ENCODE data around the gene CYP4A22.
"Not testable (repeated sequence)": the region's sequence is repeated elsewhere in the genome, so short reads cannot be mapped to it uniquely, and the experiment has no call there.

CYP4A22 gene

DNA sequence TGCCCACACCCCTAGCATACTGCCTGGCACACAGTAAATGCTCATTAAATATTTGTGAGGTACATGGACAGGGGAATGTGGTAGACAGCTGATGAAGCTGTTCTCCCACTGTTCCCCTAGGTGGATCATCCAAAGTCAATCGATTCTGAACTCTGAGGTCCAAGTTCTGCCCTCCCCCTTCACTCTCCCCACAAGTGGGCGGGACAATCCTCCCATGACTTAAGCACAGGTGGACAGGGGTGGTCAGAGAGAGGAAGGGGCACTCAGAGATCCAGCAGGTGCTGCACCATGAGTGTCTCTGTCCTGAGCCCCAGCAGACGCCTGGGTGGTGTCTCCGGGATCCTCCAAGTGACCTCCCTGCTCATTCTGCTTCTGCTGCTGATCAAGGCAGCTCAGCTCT lies at the start of gene CYP4A22:
Gene CYP4A22 (plus strand): TSS at position 244 of the 400 bp plus-strand sequence. CDS start 45 bp downstream, at position 289.
- no peak for DNase-seq

- peak; percentile 1 for DNase-seq
These were observed 47.9 kb upstream of the CYP4A22 start for GRCh38 chr1:47089356-47089755.

GRCh38 chr1:47091476-47091875 lies 45.8 kb upstream of the CYP4A22 start:
- DNase-seq, result not testable (repeated sequence)

DNA sequence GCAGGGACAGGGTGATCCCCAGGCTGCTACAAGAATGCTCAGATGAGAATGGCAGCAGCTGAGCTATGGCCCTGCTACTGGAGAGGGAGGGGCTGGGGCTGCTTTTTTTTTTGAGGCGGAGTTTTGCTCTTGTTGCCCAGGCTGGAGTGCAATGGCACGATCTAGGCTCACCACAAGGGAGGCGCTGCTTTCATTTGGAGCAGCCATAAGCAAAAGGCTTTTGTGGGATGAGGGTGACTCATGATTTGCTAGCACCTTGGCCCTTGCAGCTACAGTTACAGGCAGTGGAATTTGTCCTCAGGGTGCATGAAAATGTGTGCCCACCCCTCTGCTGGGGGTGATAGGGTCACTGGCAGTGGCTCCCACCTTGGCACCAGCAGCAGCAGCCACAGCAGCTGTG lies 32.4 kb upstream of the CYP4A22 start:
- no peak for DNase-seq

DNA sequence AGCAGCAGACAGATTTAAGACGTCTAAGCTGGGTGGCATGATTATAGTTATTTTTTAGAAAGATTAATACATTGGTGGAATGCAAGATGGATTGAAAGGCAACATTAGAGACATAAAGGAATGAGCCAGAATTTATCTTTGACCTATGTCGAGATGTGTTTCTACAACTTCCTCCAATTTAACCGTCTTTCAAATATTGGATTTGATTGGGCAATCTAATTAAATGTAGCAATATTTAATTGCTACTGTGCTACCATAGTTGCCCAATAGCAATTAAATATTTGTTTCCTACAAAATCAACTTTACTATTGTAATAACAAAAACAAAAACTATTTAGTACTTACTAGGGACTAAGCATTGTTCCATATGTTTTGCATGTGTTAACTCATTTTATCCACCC lies 30.4 kb upstream of the CYP4A22 start:
- no peak for DNase-seq

- DNase-seq, result not testable (repeated sequence)
These were observed 29.2 kb upstream of the CYP4A22 start for GRCh38 chr1:47107851-47108574.

- DNase-seq, result not testable (repeated sequence)
These were observed 27.8 kb upstream of the CYP4A22 start for GRCh38 chr1:47109482-47109881.

GRCh38 chr1:47113178-47113577 lies 24.1 kb upstream of the CYP4A22 start:
- DNase-seq, result no peak

DNA sequence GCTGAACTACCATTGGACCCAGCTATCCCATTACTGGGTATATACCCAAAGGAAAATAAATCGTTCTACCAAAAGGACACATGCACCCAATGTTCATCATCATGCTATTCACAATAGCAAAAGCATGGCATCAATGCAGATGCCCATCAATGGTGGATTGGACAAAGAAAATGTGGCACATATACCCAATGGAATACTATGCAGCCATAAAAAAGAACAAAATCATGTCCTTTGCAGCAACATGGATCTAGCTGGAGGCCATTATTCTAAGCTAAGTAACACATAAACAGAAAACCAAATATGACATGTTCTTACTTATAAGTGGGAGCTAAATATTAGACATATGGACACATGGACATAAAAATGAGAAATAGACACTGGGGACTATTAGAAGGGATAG lies 16.2 kb upstream of the CYP4A22 start:
- DNase-seq, result not testable (repeated sequence)

GRCh38 chr1:47124834-47125233 lies 12.4 kb upstream of the CYP4A22 start:
- not testable (repeated sequence) for DNase-seq

GRCh38 chr1:47126997-47127396 lies 10.2 kb upstream of the CYP4A22 start:
- not testable (repeated sequence) for DNase-seq

- no peak for DNase-seq
These were observed 9.0 kb upstream of the CYP4A22 start for GRCh38 chr1:47128221-47128620.

DNA sequence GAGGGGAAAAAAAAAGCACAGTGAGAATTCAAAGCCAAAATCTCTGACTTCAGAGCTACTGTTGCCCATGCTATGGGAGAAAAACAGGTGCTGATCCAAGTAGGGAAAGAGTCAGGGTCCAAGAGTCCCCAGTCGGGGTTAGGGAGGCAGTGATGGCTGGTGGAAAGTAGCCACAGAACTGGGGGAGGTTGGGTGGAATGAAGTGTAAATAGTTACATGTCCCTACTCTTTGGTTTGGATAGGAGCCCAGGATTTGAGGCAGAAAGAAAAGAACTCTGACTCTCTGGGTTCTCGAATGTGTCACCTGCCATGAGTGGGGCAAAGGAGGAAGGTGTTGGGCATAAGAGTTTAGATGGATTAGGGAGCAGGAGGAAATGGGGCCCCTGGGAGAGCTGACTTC lies 8.4 kb upstream of the CYP4A22 start:
- not testable (repeated sequence) for DNase-seq

DNA sequence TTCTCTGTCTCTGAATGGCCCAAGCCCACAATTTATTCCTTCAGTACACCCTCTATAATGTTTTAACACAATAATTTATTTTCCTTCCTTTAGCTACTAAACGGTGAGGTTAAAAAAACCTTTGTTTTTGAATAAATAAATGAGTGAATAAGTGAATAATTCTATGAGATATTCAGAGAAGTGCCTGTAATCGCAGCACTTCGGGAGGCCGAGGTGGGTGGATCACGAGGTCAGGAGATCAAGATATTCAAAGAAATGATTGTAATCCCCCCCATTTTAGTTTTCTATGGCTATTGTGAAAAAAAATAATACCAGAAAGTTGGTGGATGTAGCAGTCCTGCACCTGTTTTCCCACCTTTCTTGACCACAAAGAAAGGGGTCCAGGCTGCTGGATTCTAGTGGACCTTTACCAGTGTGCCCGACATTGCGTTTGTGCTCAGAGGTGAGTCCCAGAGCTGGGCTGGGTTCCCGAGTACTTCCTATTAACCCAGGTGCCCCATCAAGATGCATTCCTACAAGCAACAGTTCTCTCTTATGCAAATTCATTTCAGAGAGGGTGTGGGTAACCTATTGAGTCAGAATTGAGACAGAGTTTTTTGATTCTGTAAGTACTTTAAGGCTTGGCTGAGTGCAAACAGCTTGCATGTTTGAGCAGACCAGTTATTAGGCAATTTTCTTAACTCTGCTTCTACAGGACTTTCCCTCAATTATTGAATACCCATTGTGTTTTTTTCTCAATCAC lies 7.6 kb upstream of the CYP4A22 start:
- not testable (repeated sequence) for DNase-seq

GRCh38 chr1:47132665-47133064 lies 4.6 kb upstream of the CYP4A22 start:
- DNase-seq, result not testable (repeated sequence)

GRCh38 chr1:47137925-47138615 lies 829 bp downstream of the CYP4A22 start:
- DNase-seq, result no peak

DNA sequence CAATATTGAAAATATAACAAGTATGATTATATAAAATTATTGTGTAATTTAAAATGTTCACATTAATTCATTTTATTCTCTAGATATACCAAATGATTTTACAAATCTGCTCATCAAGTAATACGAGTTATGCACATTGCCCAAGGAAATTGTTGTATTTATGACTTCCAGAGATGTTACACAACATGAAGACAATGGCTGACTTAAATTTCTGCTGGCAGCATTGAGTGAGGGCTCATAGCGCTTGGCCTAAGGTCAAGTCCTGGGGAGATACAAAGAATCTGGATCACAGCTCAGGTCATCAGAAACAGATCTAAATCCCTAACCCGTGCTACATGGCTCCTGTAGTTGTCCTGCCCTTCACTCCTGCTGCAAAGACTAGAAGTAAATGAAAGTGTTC lies 3.1 kb downstream of the CYP4A22 start:
- DNase-seq, result not testable (repeated sequence)

DNA sequence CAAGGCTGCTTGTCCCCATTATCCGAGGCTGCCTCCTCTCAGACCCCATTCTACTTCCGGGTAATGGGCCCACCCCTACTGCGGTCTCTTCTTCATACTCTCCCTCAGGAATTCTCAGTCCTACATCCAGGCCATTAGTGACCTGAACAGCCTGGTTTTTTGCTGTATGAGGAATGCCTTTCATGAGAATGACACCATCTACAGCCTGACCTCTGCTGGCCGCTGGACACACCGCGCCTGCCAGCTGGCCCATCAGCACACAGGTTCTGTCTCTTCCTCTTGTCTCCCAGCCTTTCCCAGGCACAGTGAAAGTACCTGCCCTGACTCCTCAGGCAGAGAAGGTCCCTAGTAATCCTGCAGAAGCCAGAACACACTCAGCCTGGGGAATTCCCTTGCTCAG lies 6.4 kb downstream of the CYP4A22 start:
- DNase-seq, result not testable (repeated sequence)

GRCh38 chr1:47146495-47146894 lies 9.3 kb downstream of the CYP4A22 start:
- DNase-seq, result not testable (repeated sequence)

GRCh38 chr1:47147047-47147785 lies 10.0 kb downstream of the CYP4A22 start:
- peak; percentile 1 for DNase-seq

DNA sequence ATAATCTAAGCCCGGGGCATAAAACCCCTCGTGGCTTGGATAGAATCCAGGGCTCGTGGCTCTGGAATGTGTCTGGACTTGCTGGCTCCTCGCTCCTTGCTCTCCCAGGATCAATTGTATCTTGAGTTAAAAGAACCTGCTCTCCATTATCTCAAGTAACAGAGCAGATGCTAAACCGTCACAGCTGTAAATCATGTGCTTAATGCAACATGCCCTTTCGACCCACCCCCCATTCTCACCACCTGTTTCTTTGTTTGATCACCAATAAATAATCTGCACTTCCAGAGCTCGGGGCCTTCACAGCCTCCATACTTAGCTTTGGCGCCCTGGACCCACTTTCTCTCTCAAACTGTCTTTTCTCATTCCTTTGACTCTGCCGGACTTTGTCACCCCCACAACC lies 11.9 kb downstream of the CYP4A22 start:
- peak; percentile 83 for DNase-seq

- DNase-seq, result not testable (repeated sequence)
These were observed 19.2 kb downstream of the CYP4A22 start for GRCh38 chr1:47156457-47156856.

GRCh38 chr1:47157957-47158356 lies 20.7 kb downstream of the CYP4A22 start:
- not testable (repeated sequence) for DNase-seq
